HG03060 (cell line): Measurements from ENCODE around the gene KCNQ1.

Experiments used
- ATAC-seq: cut with Tn5 transposase; IDR thresholded peaks from one replicate; pipeline ENCODE4 v1.9.1; 2021; ENCODE audit warnings: low read depth, moderate number of reproducible peaks; ENCODE audit not compliant: unreplicated experiment

KCNQ1 gene

DNA sequence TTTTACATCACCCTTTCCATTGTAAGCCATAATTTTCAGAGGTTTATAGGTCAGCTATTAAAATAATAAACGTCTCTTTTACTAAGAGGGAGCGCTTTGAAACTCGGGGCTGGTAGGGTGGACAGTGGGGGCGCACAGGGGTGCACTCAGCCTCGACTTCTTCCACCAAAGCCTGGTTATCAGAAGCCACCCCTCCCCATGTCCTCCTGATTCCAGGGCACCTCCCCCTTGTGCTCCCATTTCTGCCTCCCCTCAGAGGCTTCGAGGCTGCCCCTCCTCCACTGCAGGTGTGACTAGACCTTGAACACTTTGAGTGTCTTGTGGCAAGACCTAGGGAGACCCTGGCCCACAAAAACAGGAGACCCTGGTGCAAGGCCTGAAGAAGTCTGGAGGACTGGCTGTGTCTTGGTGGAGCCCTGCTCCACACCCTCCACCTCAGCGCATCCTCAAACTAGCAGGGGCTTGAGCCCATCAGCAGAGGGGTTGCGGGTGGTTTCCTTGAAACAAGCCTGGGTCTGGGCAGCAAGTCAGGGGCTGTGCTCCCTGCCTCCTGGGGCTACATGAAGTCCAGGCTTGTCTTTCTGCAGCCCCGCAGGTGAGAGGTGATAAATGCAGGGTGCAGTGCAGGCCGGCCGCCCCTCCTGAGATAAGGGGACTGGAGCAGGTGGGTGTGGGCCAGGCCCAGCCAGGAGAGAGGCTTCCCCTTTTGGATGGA, 437.7 kb downstream of the KCNQ1 start:
- no peak for ATAC-seq

DNA sequence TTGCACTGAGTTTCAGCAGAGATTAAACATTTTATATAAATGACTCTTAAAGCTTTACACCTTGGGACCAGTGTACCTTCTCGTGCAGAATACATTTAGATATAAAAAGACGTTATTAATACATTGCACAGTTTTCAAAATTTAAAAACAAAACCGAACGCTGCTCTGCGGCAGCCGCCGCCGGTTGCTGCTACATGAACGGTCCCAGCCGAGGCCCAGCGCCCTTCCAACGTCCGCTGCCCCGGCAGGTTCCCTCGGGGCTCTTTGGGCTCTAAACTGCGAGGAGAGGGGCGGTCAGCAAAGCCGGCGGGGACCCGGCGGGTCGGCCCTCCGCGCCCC, 438.8 kb downstream of the KCNQ1 start:
- ATAC-seq: no peak

DNA sequence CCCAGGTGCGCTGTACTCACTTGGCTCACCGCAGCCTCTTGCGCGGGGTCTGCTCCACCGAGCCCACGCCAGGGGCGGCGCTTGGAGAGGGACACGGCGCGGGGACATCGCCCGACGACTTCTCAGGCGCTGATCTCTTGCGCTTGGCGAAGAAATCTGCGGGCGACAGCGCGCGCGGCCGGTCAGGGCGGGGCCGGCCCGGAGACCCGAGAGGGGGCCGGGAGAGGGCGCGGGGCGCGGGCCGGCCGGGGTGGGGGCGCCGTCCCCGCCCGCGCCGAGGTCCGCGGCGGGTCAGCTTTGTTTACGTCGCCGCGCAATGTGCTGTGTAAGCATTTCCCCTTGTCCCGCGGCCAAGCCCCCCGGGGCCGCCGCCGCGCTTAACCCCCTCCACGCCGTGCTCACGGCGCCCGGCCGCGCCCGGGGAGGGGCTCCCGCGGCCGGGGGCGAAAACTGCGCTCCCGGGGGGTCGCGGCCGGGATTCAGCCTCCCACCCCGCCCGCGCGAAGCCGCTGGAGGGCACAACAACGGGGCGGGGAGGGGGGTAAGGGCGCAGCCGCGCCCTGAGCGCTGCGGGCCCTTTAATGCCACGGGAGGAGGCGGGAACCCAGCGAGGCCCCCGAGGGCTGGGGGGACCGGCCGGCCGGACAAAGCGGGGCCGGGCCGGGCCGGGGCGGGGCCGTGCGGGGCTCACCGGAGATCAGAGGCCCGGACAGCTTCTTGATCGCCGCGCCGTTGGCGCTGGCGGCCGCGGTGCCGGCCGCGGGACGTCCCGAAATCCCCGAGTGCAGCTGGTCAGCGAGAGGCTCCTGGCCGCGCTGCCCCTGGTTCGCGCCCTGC, 439.4 kb downstream of the KCNQ1 start:
- ATAC-seq: no peak

DNA sequence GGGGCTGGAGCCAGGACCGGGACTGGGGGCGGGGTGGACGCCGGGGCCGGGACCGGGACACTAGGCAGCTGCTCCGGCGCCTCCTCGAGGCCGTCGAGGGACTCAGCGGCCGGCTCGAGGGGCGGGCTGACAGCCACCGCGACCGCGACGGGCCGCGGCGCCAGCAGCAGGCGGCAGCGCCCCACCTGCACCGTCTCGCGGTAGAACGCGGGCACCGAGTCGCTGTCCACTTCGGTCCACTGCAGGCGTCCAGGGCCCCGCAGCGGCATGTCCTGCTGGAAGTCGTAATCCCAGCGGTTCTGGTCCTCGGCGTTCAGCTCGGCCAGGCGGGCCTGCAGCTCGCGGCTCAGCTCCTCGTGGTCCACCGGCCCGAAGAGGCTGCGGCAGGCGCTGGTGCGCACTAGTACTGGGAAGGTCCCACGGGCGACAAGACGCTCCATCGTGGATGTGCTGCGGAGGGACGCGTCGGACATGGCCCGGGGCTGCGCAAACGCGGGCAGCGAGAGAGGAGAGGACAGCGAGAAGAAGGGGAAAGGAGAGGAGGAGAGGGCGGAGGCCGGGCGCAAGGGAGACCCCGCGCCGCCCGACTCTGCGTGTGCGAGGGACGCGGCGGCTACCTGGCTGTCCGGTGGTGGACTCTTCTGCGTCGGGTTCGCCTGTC, 440.3 kb downstream of the KCNQ1 start:
- ATAC-seq: peak; percentile 11

DNA sequence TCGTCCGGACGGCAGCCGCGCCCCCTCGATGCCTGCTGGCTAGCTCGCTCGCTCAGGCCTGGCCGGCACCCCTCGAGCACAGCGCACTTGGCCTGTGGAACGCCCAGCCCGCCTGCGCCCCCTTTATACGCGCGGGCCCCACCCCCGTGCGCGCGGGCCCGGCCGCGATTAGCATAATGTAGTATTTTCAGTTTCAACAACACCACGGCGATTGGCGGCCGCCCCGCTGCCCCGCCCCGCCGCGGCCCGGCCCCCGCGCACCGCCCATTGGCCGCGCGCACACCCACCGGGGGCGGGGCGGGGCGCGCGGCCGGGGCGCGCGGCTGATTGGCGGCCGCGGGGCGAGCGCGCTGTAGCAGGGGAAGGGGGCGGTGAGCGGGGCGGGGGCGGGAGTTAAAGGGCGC, 440.9 kb downstream of the KCNQ1 start, which contains the start of gene CDKN1C:
TSS of gene CDKN1C (minus strand) at position 98 of the 404 bp plus-strand sequence. CDS start 319 bp downstream, outside the sequence.
- ATAC-seq: peak; percentile 30

DNA sequence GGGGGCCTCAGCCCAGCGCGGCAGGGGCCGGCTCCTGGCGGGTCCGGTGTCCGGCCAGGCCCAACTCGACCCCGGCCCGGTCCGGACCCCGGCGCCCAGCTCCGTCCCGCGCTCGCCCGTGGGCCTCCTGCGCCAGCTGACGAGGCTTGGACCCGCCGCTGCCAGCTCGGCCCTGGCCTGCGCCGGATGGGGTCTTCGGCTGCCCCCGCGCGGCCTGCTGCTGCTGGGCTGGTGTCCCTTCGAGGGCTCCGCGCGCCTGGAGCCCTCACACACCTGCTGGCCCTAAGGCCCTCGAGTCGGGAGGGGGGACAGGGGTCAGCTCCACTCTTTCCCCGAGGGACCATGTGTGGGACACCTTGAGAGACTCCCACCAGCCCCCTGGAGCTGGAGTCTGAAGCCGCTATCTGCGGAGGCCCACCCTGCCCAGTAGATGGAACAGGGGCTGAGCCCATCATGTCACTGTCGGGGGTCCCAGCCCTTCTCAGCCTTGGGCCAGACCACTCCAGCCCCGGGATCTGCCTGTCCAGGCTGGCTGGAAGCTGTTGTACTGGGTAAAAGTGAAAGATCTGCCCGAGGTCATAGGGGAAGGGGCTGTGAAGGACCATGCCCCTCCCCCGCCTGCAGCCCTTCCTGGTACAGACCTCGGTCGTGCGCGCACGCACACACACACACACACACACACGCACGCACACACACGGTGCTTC, 441.5 kb downstream of the KCNQ1 start:
- ATAC-seq: no peak

DNA sequence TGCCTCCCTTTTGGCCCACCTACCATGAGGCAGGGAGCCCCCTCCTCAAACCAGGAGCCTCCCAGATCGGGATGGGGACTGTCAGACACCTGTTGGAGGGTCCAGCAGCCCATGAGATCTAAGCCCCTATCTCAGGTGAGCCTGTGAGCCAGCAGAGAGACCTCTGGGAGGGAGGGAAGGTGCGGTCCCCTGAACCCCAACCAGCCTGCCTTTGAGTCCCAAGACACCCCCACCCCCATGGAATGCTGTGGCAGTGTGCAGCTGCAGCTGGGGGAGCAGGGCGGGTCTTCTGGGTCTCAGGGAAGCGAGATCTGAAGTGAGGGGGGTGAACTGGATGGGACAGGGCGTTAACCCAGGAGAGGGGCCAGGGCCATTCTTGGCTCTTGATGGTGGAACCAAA, 442.1 kb downstream of the KCNQ1 start:
- ATAC-seq: no peak

DNA sequence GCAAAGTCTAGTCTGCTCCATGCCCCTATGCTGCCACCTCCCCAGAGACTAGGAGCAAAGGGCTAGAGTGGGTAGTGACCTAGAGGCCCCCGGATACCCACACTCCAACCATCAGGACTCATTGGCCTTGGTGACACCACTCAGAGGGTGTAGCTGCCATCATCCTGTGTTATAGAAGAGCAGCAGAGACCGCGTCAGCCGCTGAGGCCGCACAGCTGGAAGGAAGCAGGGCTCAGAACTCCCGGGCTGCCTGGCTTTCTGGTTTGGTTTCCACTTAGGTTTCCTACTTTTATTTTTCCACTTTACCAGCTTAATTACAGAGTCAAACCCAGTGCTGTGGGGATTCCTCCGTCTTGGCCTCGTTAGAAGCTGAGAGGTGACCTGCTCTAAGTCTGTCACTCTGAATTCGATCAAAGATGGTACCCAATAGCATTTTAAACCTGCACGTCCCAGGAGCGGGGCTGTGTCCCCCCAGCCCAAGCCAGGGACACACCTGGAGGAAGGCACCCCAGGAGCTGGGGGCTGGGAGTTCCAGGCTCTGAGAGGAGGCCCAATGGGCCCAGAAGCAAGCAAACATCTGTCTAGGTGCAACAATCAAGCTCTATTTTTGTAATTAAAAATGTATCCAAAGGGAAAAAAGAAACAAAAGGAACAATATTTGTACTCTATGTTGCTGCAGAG, 442.8 kb downstream of the KCNQ1 start:
- no peak for ATAC-seq

DNA sequence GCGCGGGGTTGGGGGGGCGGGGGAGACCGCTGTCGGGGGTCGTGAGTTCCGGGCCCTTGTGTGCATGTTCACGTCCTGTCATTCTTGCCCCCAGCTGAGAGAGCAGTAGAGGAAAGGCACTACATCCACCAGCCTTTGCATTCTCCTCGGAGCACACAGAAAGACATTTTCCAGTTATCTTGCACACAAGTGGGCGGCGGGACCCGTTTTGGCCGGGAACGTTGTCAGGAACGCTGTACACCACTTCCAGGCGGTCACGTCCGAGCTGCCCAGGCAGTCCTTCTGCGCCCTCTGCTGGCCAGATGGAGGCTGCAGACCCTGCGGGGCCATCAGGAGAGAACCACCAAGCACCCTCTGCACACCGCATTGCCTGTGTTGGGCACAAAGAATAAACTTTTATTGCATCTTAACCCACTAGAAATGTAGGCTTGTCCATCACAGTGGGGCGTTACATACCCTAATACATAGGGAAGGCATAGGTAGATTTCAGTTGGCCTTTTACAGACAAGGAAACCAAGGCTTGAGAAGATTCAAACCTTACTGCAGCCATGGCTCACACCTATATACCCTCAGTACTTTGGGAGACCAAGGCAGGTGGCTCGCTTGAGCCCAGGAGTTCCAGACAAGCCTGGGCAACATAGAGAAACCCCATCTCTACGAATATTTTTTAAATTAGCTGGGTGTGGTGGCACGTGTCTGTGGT, 443.6 kb downstream of the KCNQ1 start:
- no peak for ATAC-seq

DNA sequence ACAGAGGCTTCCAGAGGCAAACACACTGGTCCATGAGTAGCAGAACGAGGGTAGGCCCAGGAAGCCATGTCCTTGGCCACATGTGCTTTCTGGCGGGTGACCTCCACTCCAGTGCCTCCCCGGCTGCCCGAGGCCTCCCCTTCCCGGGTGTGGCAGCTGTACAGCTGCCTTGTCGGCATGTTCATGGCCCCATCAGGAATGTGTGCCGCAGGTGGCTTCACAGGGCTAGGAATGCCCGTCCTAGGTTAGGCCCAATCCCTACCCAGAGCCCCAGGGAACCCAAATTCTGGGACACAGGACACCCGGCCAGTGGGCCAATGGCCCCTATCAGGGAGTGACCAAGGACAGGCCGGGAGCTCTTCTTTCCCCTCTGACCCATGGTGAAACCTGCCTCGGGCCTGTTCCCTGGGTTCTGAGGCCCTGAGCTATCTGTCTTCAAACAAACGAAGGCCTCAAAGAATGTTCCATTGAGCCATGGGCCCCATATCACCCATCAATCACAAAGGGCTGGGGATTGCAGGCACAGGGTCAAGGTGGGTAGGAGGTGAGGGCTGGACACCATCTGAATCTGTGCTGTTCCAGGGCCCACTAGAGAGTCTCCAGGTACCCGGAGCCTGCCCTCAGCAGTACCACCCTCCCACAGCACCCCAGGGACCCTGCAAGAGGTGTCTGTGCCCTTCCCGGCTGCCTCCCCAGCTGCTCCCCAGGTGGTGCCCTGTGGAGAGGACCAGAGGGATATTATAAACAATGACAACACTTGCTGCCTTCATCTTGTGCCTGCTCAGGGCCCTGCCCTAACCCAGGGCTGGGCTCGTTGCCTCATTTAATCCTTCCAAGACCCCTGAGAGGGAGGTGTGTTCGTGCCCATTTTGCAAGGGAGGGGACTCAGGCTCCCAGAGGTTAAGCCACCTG, 444.8 kb downstream of the KCNQ1 start:
- ATAC-seq: no peak

DNA sequence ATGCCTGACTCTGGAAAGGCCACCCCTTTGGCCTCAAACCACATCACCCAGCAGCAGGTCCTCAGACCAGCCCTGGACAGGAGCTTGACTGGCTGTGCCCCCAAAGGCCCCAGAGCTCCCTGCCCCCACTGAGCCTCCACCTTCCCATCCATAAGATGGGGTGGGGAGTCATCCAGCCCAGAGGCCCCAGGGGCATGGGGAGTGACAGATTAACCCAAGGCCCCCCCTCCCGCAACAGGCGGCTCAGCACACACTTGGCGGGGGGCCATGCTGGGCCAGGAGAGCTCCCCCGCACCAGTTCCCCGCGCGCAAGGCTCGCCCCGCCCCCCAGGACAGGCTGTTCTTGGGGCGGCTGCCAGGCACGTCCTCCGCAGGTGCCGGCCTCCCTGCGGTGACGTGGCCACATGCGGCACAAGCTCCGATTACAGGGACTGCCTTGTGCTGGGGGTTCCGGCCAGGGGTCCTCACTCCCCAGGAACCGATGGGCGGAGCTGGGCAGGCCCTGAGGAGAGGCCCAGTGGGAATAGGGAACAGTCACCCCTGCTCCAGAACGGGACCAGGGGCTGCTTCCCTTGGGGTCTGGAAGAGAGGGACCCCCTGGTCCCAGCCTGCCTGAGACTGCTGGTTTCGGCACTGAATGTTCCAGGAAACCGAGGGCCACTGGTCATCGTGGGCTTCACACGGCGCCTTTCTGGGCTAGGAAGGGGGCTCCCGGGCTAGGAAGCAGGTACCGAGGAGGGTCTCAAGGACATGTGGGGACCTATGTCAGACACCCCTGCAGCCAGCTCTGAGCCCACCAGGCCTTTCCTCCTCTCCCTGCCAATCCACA, 445.9 kb downstream of the KCNQ1 start:
- ATAC-seq: no peak

DNA sequence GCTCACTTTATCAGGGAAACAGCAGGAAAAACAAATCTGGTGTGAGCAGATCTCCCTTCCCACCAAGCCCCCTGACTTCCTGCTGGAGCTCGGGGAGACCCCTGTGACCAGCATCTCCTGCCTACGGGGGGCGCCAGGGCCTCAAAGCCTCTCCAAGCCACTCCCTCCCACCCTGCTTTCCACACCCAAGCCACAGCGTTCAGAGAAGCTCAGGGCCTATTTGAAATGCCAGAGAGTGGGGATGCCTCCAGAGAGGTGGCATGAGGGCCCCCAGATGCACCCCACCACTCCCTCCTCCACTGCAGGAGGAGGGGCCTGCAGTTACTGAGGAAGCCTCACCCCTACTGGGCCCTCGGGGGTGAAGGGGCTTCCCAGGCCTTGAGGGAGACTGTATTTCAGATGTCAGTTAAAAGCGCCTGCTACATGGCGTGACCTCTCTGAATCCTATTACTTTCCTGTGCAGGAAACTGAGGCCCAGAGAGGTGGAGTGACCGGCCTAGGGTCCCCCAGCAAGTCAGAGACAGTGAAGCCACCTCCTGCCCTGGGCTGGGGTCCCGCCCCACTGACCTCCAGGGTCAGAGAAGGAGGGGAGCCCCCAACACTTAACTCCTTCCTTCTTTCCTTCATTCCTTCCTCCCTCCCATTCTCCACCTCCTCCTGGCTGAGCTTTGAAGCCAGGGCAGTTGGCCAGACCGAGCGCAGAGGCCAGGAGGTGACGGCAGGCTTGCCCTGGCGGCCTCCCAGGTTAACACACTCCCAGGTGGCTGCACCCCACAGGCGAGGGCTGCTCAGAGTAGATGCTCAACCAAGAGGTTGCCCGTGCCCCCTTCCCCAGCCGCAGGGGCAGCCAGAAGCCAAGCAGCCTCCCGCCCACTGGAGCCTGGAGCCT, 446.8 kb downstream of the KCNQ1 start:
- no peak for ATAC-seq

DNA sequence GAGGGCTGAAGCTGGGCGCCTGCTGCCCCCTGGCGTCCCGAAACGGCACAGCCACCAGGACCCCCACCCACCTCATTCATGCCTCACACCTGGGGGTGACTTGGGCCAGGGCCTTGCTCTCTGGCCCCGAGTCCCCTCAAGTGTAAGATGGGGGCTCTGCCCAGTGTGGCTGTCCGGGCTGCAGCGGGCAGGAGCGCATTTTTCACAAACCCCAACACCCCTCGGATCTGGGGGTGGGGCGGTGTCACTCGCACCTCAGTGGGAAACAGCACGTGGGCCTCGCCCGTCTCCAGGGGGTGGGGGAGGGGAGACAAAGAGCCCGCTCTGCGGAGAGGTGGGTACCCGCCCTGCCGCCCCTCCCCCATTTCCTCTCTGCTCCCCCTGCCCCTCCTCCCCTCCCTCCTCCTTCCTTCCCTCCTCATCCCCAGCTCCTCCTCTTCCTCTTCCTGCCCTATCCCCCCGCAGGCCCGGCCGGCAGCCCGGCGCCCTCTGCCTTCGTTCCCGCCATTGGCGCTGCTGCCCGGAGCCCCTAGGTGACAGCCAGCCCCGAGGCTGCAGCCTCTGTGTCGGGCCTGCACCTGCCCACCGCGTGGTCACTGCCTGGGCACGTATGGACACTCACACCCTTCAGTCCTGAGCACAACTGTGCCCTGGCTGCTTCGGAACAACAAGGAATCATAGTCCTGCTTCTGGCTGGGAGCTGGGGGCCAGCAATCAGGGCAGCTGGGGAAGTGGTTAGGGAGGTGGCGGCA, 447.6 kb downstream of the KCNQ1 start:
- ATAC-seq: no peak

DNA sequence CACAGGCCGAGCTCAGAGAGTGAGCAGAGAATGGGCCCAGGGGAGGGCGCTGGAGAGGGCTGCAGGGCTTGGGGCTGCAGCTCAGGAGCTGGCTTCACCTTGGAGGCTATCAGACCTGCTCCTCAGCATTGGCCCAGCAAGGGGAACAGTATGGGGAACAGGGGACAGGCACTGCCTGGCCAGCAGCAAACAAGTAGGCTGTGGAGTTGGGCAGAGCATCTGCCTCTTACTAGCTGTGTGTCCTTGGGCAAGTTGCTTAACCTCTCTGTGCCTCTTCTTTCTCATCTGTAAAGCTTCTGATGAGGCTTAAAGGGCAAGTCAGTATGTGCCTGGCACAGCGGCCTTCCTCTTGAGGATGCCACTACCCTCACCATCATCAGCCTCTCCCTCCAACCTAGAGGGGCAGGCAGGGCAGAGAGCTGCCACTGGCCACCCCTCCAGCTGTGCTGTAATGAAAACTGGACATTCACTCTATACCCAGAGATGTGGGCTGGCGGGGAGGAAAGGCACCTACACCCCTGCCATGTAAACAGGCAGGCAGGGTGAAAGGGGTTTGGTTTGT, 448.2 kb downstream of the KCNQ1 start:
- no peak for ATAC-seq

DNA sequence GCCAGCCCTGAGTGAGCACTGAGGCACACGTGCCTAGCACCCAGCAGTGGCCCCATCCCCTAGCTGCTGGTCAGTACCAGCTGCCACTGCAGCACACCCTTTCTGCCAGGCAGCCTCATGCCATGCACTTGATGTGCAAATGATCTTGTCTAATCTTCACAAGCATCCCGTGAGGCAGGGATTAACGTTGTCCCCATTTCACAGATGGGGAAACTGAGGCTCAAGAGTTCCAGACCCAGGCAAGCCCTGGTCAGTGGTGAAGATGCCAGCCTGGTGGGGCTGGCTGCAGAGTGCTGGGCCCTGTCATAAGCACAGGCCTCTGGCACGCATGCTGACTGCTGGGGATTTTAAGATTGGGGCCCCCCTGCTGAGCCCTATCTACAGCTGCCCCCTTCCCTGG, 449.1 kb downstream of the KCNQ1 start:
- ATAC-seq: no peak

DNA sequence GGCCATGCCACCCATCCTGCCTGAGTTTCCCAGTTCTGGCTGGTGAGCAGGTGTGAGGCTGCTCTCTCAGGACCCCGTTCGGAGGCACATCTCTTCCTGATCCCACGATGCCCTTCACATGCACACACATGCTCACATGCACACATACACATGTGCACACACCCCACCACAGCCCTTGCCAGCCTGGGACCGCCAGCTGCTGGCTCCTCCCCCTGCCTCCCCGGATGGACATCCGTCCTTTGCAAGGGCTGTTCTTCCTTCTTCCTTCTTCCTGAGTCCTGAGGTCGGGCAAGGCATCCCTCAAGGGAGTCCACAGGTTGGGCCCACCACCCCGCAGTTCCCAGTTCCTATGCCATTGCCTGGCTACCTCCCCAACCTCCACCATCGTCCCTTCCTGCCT, 451.2 kb downstream of the KCNQ1 start:
- ATAC-seq: no peak
